Measurements from ENCODE around the gene NMNAT3. TPM values are rescaled to one million over a fixed set of nuclear protein-coding genes. Genes with fewer than 3 reads are reported as not detected.

The NMNAT3 gene
- total RNA-seq, 2 donors from 2014 or later = 2.7 to 7.3 TPM

- Mint-ChIP-seq H3K36me3 (no peaks in the 10 kb centered on the region), H3K9me3 (no peaks in the 10 kb centered on the region), H3K27ac (no peak overlapping the region)
- no peak for ATAC-seq
- DNase-seq (ENCODE audit: low spot score in 2 of 2) = no peak
Measured at GRCh38 chr3:139577346-139577745, 100.4 kb downstream of the NMNAT3 start.

GRCh38 chr3:139574026-139574947 lies 103.5 kb downstream of the NMNAT3 start:
- peaks cover 5 to 6% of the 10 kb centered on the region in 2 donors for H3K9me3 Mint-ChIP-seq
- DNase-seq (ENCODE audit: low spot score in 2 of 2) (no peak), ATAC-seq (no peak)
- peaks cover 10 to 18% of the 10 kb centered on the region in 2 donors for H3K36me3 Mint-ChIP-seq
- no peak overlapping the region for H3K27ac Mint-ChIP-seq

GRCh38 chr3:139572847-139573672 lies 104.7 kb downstream of the NMNAT3 start:
- H3K9me3 Mint-ChIP-seq = peaks cover 6 to 13% of the 10 kb centered on the region in 2 donors
- no peak for DNase-seq (ENCODE audit: low spot score in 2 of 2)
- peaks cover 10 to 24% of the 10 kb centered on the region in 2 donors for H3K36me3 Mint-ChIP-seq
- ATAC-seq = no peak
- no peak overlapping the region for H3K27ac Mint-ChIP-seq

GRCh38 chr3:139571711-139572110 lies 106.1 kb downstream of the NMNAT3 start:
- ATAC-seq = no peak
- no peak for DNase-seq (ENCODE audit: low spot score in 2 of 2)
- Mint-ChIP-seq H3K27ac (peak overlapping the region in 1 of 2 donors; percentile 82), H3K9me3 (peaks cover 6 to 13% of the 10 kb centered on the region in 2 donors), H3K36me3 (peaks cover 10 to 24% of the 10 kb centered on the region in 2 donors)

- Mint-ChIP-seq H3K36me3 (peaks cover 0 to 5% of the 10 kb centered on the region in 2 donors), H3K27ac (no peak overlapping the region), H3K9me3 (peaks cover 0 to 7% of the 10 kb centered on the region in 2 donors)
- ATAC-seq (no peak), DNase-seq (ENCODE audit: low spot score in 2 of 2) (no peak)
Measured at GRCh38 chr3:139564294-139564861, 113.4 kb downstream of the NMNAT3 start.

GRCh38 chr3:139561959-139562676 lies 115.7 kb downstream of the NMNAT3 start:
- H3K36me3 Mint-ChIP-seq = no peaks in the 10 kb centered on the region
- DNase-seq (ENCODE audit: low spot score in 2 of 2) = no peak
- no peaks in the 10 kb centered on the region for H3K9me3 Mint-ChIP-seq
- ATAC-seq = no peak
- H3K27ac Mint-ChIP-seq = no peak overlapping the region

GRCh38 chr3:139561255-139561817 lies 116.4 kb downstream of the NMNAT3 start:
- H3K9me3 Mint-ChIP-seq = no peaks in the 10 kb centered on the region
- H3K27ac Mint-ChIP-seq = no peak overlapping the region
- H3K36me3 Mint-ChIP-seq = no peaks in the 10 kb centered on the region
- DNase-seq (ENCODE audit: low spot score in 2 of 2) (no peak), ATAC-seq (no peak)

GRCh38 chr3:139560411-139560810 lies 117.4 kb downstream of the NMNAT3 start:
- DNase-seq (ENCODE audit: low spot score in 2 of 2) = no peak

GRCh38 chr3:139559541-139559940 lies 118.2 kb downstream of the NMNAT3 start:
- ATAC-seq (no peak), DNase-seq (ENCODE audit: low spot score in 2 of 2) (no peak)
- H3K9me3 Mint-ChIP-seq = no peaks in the 10 kb centered on the region
- no peak overlapping the region for H3K27ac Mint-ChIP-seq
- H3K36me3 Mint-ChIP-seq = no peaks in the 10 kb centered on the region

More at GRCh38 chr3:139560411-139560810, 117.4 kb downstream of the NMNAT3 start:
- ATAC-seq = no peak
- Mint-ChIP-seq H3K9me3 (no peaks in the 10 kb centered on the region), H3K27ac (no peak overlapping the region), H3K36me3 (no peaks in the 10 kb centered on the region)

- no peaks in the 10 kb centered on the region for H3K36me3 Mint-ChIP-seq
- DNase-seq (ENCODE audit: low spot score in 2 of 2) = no peak
- H3K27ac Mint-ChIP-seq = no peak overlapping the region
- H3K9me3 Mint-ChIP-seq = no peaks in the 10 kb centered on the region
- no peak for ATAC-seq
Measured at GRCh38 chr3:139558351-139559266, 119.2 kb downstream of the NMNAT3 start.

GRCh38 chr3:139557041-139557440 lies 120.7 kb downstream of the NMNAT3 start:
- no peak for DNase-seq (ENCODE audit: low spot score in 2 of 2)
- H3K9me3 Mint-ChIP-seq = no peaks in the 10 kb centered on the region
- ATAC-seq = no peak
- no peaks in the 10 kb centered on the region for H3K36me3 Mint-ChIP-seq
- no peak overlapping the region for H3K27ac Mint-ChIP-seq

- Mint-ChIP-seq H3K27ac (no peak overlapping the region), H3K36me3 (no peaks in the 10 kb centered on the region), H3K9me3 (no peaks in the 10 kb centered on the region)
- ATAC-seq = no peak
- DNase-seq (ENCODE audit: low spot score in 2 of 2) = no peak
Measured at GRCh38 chr3:139555249-139555648, 122.5 kb downstream of the NMNAT3 start.

- no peaks in the 10 kb centered on the region for H3K9me3 Mint-ChIP-seq
- ATAC-seq (no peak), DNase-seq (ENCODE audit: low spot score in 2 of 2) (no peak)
- H3K27ac Mint-ChIP-seq = no peak overlapping the region
- no peaks in the 10 kb centered on the region for H3K36me3 Mint-ChIP-seq
Measured at GRCh38 chr3:139554628-139555027, 123.1 kb downstream of the NMNAT3 start.

- H3K27ac Mint-ChIP-seq = no peak overlapping the region
- no peaks in the 10 kb centered on the region for H3K9me3 Mint-ChIP-seq
- ATAC-seq (no peak), DNase-seq (ENCODE audit: low spot score in 2 of 2) (no peak)
- H3K36me3 Mint-ChIP-seq = no peaks in the 10 kb centered on the region
Measured at GRCh38 chr3:139552632-139553365, 125.0 kb downstream of the NMNAT3 start.

- Mint-ChIP-seq H3K9me3 (no peaks in the 10 kb centered on the region), H3K27ac (no peak overlapping the region), H3K36me3 (no peaks in the 10 kb centered on the region)
- no peak for ATAC-seq
- no peak for DNase-seq (ENCODE audit: low spot score in 2 of 2)
Measured at GRCh38 chr3:139548801-139549200, 129.0 kb downstream of the NMNAT3 start.
